Activated CD4-positive, alpha-beta T cell treated with anti-CD3 and anti-CD28 coated beads, Interleukin-2, amount 50 U/mL, for 48 hours (primary cell): ENCODE results near the gene CYFIP1.

Experiments used
- DNase-seq, 2 experiments: peaks; one replicate each; pipeline ENCODE4 v3.0.0-alpha.2; 2020

The CYFIP1 gene

GRCh38 chr15:22967084-22967770 lies 12.9 kb downstream of the CYFIP1 start:
- DNase-seq: no peak

- no peak for DNase-seq
Measured at GRCh38 chr15:22966321-22967083, 13.7 kb downstream of the CYFIP1 start.

GRCh38 chr15:22963641-22964040 lies 16.5 kb downstream of the CYFIP1 start:
- DNase-seq: no peak

GRCh38 chr15:22962611-22963010 lies 17.6 kb downstream of the CYFIP1 start:
- DNase-seq: no peak

- DNase-seq: no peak
Measured at GRCh38 chr15:22961762-22962161, 18.4 kb downstream of the CYFIP1 start.

- DNase-seq: no peak
Measured at GRCh38 chr15:22960556-22960955, 19.6 kb downstream of the CYFIP1 start.

- DNase-seq: no peak
Measured at GRCh38 chr15:22960126-22960525, 20.0 kb downstream of the CYFIP1 start.

GRCh38 chr15:22959321-22960101 lies 20.7 kb downstream of the CYFIP1 start:
- DNase-seq: no peak

GRCh38 chr15:22958487-22959280 lies 21.5 kb downstream of the CYFIP1 start:
- DNase-seq: no peak

GRCh38 chr15:22956978-22957260 lies 23.2 kb downstream of the CYFIP1 start:
- no peak for DNase-seq

- no peak for DNase-seq
Measured at GRCh38 chr15:22956257-22956977, 23.8 kb downstream of the CYFIP1 start.

GRCh38 chr15:22955544-22956119 lies 24.5 kb downstream of the CYFIP1 start:
- no peak for DNase-seq

GRCh38 chr15:22954798-22955543 lies 25.2 kb downstream of the CYFIP1 start:
- DNase-seq: no peak

GRCh38 chr15:22954326-22954725 lies 25.8 kb downstream of the CYFIP1 start:
- DNase-seq: no peak

- no peak for DNase-seq
Measured at GRCh38 chr15:22952796-22953579, 27.2 kb downstream of the CYFIP1 start.

GRCh38 chr15:22951381-22952280 lies 28.5 kb downstream of the CYFIP1 start:
- no peak for DNase-seq

GRCh38 chr15:22951031-22951380 lies 29.2 kb downstream of the CYFIP1 start:
- no peak for DNase-seq

- no peak for DNase-seq
Measured at GRCh38 chr15:22950256-22950990, 29.7 kb downstream of the CYFIP1 start.
